ENCODE measurements around the gene ELMO1. TPM values are rescaled to one million over a fixed set of nuclear protein-coding genes. Genes with fewer than 3 reads are reported as not detected.

Gene ELMO1
- total and polyA plus RNA-seq, 2 experiments from 2014 or later, result 6.5 to 24.9 TPM

- Histone ChIP-seq H3K4me1 (ENCODE audit: insufficient read depth) (no peaks in the 10 kb centered on the region), H3K27ac (ENCODE audit: low read depth) (no peak overlapping the region), H3K4me3 (no peak overlapping the region), H4K20me1 (replicated peaks; ENCODE audit: insufficient read depth) (no peaks in the 10 kb centered on the region), H2AFZ (no peak overlapping the region), H3F3A (replicated peaks; ENCODE audit: low read depth) (no peaks in the 10 kb centered on the region), H3K36me3 (ENCODE audit: insufficient read depth) (no peaks in the 10 kb centered on the region), H3K4me2 (no peak overlapping the region), H3K9me2 (ENCODE audit: insufficient read depth) (peaks cover 3% of the 10 kb centered on the region; the same call in 1 of the 2 replicates), H3K79me2 (replicated peaks; ENCODE audit: insufficient read depth) (no peaks in the 10 kb centered on the region), H3K27me3 (ENCODE audit: insufficient read depth) (no peaks in the 10 kb centered on the region)
- Mint-ChIP-seq H3K27me3 (ENCODE audit: insufficient read depth, low read depth, poor library complexity) (no peaks in the 10 kb centered on the region), H3K27ac (no peak overlapping the region), H3K4me3 (no peak overlapping the region), H3K36me3 (ENCODE audit: low read depth) (peaks cover 9% of the 10 kb centered on the region), H3K4me1 (peaks cover 13% of the 10 kb centered on the region; the same call in 2 of the 3 replicates), H3K9me3 (peaks cover 14% of the 10 kb centered on the region)
- no peak for TF ChIP-seq EZH2phosphoT487 (IDR thresholded peaks at IDR 0.05; ENCODE audit: unreplicated experiment)
- no peak for TF ChIP-seq ETS1 (IDR thresholded peaks at IDR 0.05)
- no peak for TF ChIP-seq REST (IDR thresholded peaks at IDR 0.05; ENCODE audit: unreplicated experiment)
- TF ChIP-seq POLR2AphosphoS5 (IDR thresholded peaks at IDR 0.05; ENCODE audit: low read depth), result no peak
- no peak for TF ChIP-seq ZNF114 (CRISPR knock-in tag; IDR thresholded peaks at IDR 0.05)
- TF ChIP-seq CTCF (conservative IDR thresholded peaks at IDR 0.05; ENCODE audit: low read depth in 2 of 2), result no peak
- no peak for TF ChIP-seq NANOG (IDR thresholded peaks at IDR 0.05; ENCODE audit: borderline replicate concordance)
- no peak for TF ChIP-seq EZH2 (IDR thresholded peaks at IDR 0.05; ENCODE audit: low read depth, unreplicated experiment)
- TF ChIP-seq ZNF331 (CRISPR knock-in tag; IDR thresholded peaks at IDR 0.05; ENCODE audit: low read depth), result no peak
- no peak for TF ChIP-seq ZNF462 (CRISPR knock-in tag; IDR thresholded peaks at IDR 0.05)
- no peak for TF ChIP-seq JUNB (IDR thresholded peaks at IDR 0.05; ENCODE audit: unreplicated experiment)
- DNase-seq (ENCODE audit: low spot score) (no peak), ATAC-seq (no peak)
These were observed 159.3 kb downstream of the ELMO1 start for GRCh38 chr7:37289367-37289766.

Data from GM23338 (cell line).